ENCODE data around the gene RECK.

RECK gene

GRCh38 chr9:36101916-36102741, 65.4 kb downstream of the RECK start:
- no peak for TF ChIP-seq CTCF (IDR thresholded peaks at IDR 0.05; ENCODE audit: poor library complexity, severe bottlenecking)
- ATAC-seq (ENCODE audit: low read depth) (peak; percentile 95), DNase-seq (ENCODE audit: low spot score) (no peak)
- Histone ChIP-seq H3K4me3 (ENCODE audit: severe bottlenecking) (no peak overlapping the region), H3K9me3 (ENCODE audit: severe bottlenecking) (no peaks in the 10 kb centered on the region), H3K27me3 (ENCODE audit: insufficient read depth, poor library complexity, severe bottlenecking) (no peaks in the 10 kb centered on the region), H3K4me1 (ENCODE audit: insufficient read depth, poor library complexity, severe bottlenecking) (peaks cover 3% of the 10 kb centered on the region), H3K36me3 (ENCODE audit: low read depth) (no peaks in the 10 kb centered on the region), H3K27ac (ENCODE audit: poor library complexity, severe bottlenecking) (peak overlapping the region; percentile 46)

GRCh38 chr9:36102742-36103495, 66.2 kb downstream of the RECK start:
- TF ChIP-seq CTCF (IDR thresholded peaks at IDR 0.05; ENCODE audit: poor library complexity, severe bottlenecking): peak; percentile 81
- H3K4me3 ChIP-seq (ENCODE audit: severe bottlenecking): no peak overlapping the region
- no peaks in the 10 kb centered on the region for H3K36me3 ChIP-seq (ENCODE audit: low read depth)
- H3K9me3 ChIP-seq (ENCODE audit: severe bottlenecking): no peaks in the 10 kb centered on the region
- ATAC-seq (ENCODE audit: low read depth) (peak; percentile 71), DNase-seq (ENCODE audit: low spot score) (no peak)
- H3K27ac ChIP-seq (ENCODE audit: poor library complexity, severe bottlenecking): peak overlapping the region; percentile 46
- H3K27me3 ChIP-seq (ENCODE audit: insufficient read depth, poor library complexity, severe bottlenecking): no peaks in the 10 kb centered on the region
- peaks cover 3% of the 10 kb centered on the region for H3K4me1 ChIP-seq (ENCODE audit: insufficient read depth, poor library complexity, severe bottlenecking)

GRCh38 chr9:36109071-36109470, 72.4 kb downstream of the RECK start:
- TF ChIP-seq CTCF (IDR thresholded peaks at IDR 0.05; ENCODE audit: poor library complexity, severe bottlenecking): no peak
- Histone ChIP-seq H3K27me3 (ENCODE audit: insufficient read depth, poor library complexity, severe bottlenecking) (no peaks in the 10 kb centered on the region), H3K36me3 (ENCODE audit: low read depth) (no peaks in the 10 kb centered on the region)

GRCh38 chr9:36110434-36110833, 73.7 kb downstream of the RECK start:
- Histone ChIP-seq H3K27ac (ENCODE audit: poor library complexity, severe bottlenecking) (no peak overlapping the region), H3K9me3 (ENCODE audit: severe bottlenecking) (no peaks in the 10 kb centered on the region), H3K4me3 (ENCODE audit: severe bottlenecking) (no peak overlapping the region), H3K27me3 (ENCODE audit: insufficient read depth, poor library complexity, severe bottlenecking) (no peaks in the 10 kb centered on the region), H3K36me3 (ENCODE audit: low read depth) (no peaks in the 10 kb centered on the region), H3K4me1 (ENCODE audit: insufficient read depth, poor library complexity, severe bottlenecking) (no peaks in the 10 kb centered on the region)
- TF ChIP-seq CTCF (IDR thresholded peaks at IDR 0.05; ENCODE audit: poor library complexity, severe bottlenecking): peak; percentile 42
- no peak for DNase-seq (ENCODE audit: low spot score)
- ATAC-seq (ENCODE audit: low read depth): no peak

More at GRCh38 chr9:36109071-36109470, 72.4 kb downstream of the RECK start:
- no peak overlapping the region for H3K4me3 ChIP-seq (ENCODE audit: severe bottlenecking)
- no peaks in the 10 kb centered on the region for H3K9me3 ChIP-seq (ENCODE audit: severe bottlenecking)
- H3K27ac ChIP-seq (ENCODE audit: poor library complexity, severe bottlenecking): no peak overlapping the region
- no peaks in the 10 kb centered on the region for H3K4me1 ChIP-seq (ENCODE audit: insufficient read depth, poor library complexity, severe bottlenecking)
- no peak for DNase-seq (ENCODE audit: low spot score)
- ATAC-seq (ENCODE audit: low read depth): no peak
